NCI-H1417 (cell line): ENCODE results near the gene MEIS2.

Experiments
- DNase-seq, 3 experiments: peaks; one replicate each; lab custom pipeline; 2025; lab: John Stamatoyannopoulos, UW

Gene MEIS2

DNA sequence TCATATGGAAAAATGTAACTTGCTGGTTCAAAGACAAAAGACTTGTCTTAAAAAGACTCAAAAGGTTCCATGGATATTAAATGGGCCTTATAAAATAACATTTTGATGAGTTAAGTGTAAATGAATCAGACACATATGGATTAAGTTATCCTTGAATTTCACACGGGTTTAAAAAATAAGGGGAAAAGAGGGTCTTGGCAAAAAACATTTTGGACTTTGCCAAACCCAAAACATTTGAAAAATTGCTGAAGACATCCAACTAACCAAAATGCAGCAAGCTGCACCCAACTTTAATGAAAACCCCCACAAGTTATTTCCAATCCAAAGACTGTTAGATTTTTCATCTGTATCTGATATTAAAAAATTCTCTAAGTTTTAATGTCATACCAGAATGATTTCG, 200.7 kb downstream of the MEIS2 start:
- no peak for DNase-seq

DNA sequence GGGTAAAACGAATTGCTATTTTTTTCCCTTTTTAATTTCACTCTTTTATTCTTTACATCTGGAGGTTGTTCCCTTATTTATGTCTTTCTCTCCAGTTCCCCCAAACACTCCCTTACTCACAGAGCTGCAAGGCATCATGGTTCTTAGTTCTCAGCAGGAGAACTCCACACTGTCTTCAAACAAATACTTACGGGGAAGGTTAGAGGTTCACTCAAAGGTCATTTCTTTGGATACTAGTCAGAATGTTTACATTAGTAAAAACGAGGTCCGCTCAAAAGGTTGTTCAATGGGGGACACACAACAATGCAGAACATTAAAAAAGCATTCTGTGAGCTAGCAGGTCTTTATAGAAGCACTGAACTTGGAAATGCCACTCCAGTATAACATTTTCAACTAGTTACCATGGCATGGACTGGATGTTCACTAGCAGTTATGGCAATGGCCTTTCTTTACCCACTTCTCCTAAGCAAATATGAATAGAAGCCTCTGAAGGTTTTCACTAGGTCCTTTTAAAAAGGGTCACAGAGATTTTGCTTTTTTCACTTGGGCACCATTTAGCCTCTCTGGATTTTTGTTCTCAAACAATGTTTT, 201.7 kb downstream of the MEIS2 start:
- DNase-seq = peak in 1 of 3 experiments; percentile 26

DNA sequence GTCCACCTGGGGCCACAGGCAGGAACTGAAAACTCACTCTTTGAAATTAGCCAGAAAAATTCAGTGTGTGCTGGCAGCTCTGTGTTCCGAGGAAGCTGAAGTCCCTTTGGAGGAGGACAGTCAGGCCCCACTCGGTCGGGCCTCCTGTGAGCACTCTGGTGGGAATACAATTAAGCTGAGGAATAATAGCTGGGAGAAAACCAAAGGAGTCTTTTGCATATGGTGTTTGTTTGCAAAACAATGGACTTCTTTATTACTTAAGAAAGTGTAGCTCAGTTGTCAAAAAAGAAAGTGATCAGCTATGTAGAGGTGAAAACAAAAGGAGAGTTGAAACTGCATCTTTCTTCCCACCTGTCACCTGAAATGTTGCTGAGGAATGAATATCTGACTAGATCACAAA, 202.5 kb downstream of the MEIS2 start:
- DNase-seq = no peak

DNA sequence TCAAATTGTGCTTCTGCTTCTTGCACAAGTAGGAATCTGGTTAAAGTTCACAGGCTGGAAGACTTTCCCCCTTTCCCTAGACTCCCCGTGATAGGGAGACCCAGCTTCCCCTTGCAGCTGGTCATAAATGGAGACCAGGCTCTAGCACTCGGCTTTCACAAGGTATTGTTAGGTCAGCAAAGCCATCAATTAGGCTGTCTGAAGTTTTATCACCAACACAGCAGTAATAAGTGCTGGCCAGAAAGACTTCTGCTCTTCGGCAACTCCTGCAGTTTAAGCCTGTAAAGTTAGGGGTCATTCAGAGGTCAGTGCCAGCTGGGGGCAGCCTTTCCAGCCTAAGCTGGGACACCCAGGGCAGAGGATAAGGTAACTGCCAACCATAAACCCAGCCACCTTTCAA, 203.4 kb downstream of the MEIS2 start:
- DNase-seq = peak in 2 of 3 experiments; percentile 51 to 69

GRCh38 chr15:36894075-36894474, 206.3 kb downstream of the MEIS2 start:
- DNase-seq = no peak

DNA sequence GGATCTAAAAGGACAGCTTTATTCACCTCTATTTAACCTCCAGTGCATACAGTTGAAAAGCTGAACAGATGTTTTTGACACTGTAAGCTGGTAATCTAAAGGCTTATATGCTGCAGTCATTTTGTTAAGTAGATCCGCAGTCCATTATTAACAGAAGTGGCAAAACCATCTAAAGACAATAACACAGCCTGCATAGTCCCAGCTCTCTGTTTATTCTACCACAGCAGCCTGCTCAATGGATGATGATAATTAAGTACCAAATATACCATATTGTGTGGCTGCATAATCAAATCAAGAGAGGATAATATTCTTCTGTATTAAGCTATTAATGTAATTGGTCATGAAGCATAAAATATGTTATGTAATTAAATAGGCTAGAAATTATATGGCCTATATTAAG, 207.1 kb downstream of the MEIS2 start:
- peak in 2 of 3 experiments; percentile 61 to 91 for DNase-seq

- DNase-seq = peak in 2 of 3 experiments; percentile 66 to 81
These were observed 212.0 kb downstream of the MEIS2 start for GRCh38 chr15:36888011-36888992.

DNA sequence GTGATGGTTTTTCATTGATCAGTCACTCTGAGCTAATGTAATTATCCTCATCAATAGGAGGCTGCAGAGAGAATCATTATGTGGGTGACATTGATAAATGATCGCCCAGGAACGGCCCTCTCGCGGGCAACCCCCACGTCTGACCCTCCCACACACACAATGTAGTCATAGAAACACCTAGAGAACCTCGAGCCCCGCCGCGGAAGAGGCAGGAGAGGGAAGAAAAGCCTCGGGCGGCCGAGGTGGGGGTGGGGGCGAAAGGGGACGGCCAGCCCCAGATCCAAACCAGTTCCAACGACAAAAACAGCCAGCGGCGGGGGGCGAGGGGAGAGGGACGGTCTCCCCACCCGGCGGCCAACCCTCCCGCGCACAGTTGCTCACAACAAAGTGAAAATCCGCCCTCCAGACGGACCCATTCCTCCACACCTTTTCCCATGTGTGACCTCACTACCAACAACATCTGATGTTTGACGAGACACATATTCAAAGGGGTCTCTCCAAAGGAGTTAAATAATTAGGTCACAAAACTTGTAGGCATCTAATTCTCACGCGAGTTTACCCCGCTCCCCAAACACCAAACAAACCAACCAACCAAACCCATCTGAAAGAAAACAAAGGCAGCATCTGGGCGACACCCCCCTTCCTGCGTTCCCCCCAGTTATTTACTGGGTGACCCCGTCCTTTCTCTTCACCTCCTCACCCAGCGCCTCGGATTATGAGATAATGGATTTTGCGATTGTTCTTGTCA, 213.0 kb downstream of the MEIS2 start:
- DNase-seq = peak in 2 of 3 experiments; percentile 78 to 92

DNA sequence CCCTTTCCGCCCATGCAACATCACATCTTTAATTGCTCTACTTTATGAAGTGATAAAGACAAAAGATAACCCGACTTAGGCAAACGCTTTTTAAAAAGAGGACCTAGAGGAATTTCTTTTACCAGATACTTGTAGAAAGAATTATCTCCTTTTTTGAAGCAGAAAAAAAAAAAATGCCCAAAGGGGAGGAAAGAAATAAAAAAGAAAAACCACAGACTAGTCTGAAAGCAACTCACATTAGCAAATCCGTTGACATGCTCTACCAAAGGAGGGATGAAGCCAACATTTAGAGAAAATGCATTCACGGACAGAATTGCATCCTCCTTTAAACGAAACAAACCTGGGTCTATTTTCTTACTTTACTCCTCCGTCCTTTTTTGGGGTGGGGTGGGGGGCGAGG, 213.6 kb downstream of the MEIS2 start:
- no peak for DNase-seq

- peak in 1 of 3 experiments; percentile 37 for DNase-seq
These were observed 214.2 kb downstream of the MEIS2 start for GRCh38 chr15:36886191-36886590.

DNA sequence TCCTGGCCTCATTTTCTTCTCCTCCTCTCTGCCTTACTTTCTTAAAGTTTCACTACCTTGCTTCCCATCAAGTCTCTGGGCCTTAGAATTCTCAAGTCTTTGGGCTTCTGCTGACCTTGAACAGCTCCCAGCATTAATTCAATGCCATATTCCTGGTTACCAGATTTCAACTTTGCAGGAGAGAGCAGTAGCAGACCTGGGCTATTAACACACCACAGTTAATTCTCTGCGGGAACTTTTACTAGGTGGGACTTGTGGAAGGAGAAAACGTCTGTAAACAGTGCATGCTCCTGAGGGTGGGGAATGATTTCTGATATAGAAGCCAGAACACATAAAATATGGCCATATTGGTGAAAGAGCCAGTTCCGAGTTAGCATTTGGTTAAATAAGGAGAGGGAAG, 214.6 kb downstream of the MEIS2 start:
- peak in 1 of 3 experiments; percentile 34 for DNase-seq

- peak in 2 of 3 experiments; percentile 13 to 37 for DNase-seq
These were observed 215.3 kb downstream of the MEIS2 start for GRCh38 chr15:36884936-36885635.

- DNase-seq = peak in 1 of 3 experiments; percentile 73
These were observed 215.9 kb downstream of the MEIS2 start for GRCh38 chr15:36884518-36884875.

GRCh38 chr15:36883713-36884517, 216.4 kb downstream of the MEIS2 start:
- DNase-seq = peak; percentile 73 to 93 (median 79)

- DNase-seq = no peak
These were observed 217.7 kb downstream of the MEIS2 start for GRCh38 chr15:36882487-36883131.

DNA sequence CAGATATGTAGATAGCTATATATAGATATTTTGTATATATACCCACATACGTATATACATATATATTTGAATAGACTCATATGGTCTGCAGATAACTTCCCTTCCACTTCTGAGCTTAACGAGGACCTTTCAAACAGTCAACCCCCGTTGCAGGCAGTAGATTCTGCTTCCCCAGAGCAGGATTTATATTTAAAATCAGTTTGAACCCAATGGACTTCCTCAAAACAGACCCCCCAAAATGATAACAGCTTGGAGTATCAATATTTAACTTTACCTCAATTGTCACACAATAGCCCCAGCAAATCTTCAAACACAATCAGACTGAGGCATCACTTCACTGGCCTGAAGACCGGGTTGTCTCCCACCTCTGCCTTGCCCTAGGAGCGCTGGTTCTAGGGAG, 218.3 kb downstream of the MEIS2 start:
- DNase-seq = peak in 1 of 3 experiments; percentile 43

DNA sequence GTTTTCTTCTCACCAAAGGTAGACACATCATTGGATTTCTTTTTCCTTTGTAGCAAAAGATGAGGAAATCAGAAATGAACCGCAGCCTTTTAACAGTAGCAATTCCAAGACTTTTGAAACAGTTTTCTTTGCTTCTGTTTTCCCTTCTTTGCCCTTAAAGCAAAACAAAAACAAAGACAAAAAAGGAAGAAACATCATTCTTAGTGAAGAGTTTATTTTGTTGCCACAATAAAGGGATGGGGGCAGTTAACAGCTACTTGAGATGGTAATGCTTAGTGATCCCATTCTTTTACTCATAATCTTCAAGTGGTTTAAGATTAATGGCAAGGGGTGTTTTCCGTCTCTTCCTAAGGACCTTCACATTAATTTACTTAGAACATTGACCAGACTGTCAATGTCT, 218.8 kb downstream of the MEIS2 start:
- DNase-seq = peak in 1 of 3 experiments; percentile 49

DNA sequence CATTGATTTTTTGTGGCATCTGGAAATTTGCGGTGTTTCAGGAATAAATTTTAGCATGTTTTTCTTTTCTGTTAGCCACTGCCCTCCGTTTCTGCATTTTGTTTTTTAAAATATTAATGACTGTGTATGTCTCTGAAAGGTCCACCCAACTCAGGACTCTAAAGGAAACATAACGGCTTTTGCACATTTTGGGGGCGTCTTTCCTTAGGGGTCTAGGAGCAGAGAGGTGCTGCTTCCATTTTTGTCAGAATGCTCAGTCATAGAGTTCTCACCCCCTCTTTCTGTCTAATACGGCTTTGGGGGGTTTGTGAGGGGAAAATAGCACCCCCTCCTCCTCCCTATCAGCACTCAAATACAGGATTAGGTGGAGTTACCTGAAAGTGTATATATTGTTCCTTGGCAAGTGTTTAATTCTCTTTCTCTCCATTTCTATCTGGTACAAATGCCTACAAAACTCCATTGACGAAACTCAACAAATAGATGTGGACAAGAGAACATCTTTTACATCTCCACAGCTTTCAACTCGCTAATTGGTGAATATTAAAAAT, 219.4 kb downstream of the MEIS2 start:
- DNase-seq = peak in 1 of 3 experiments; percentile 56

DNA sequence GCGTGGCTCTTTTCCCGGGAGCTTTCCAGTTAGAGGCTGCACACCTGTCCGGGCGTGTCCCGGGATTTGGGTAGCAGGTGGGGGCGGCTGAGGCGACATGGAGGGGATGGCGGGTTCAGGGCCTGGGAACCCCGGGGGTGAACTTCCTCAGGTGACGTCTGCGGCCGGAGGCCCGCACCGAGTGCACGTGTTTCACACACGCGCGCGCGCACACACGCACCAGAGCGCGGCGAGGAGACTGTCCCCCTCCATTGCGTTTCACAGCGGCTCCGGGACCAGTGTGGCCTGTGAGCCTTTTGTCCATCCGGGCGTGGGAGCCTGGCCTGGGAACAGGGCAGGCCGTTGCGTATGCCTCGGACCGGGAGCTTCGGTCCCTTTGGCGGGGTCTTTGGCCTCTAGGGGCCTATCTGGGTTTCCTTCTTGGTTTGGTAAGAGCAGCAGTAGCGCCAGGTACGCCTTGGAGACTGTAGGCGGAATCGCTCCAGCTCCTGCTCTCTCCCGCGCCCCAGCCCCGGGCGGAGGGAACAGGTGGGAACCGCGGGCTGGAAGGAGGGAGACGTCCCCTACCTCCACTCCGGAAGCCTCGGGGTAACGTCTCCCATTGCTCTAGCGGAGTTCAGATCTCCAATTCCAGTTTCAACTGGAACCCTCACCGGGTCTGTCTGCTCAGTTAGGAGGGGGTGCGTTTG, 220.0 kb downstream of the MEIS2 start:
- peak in 2 of 3 experiments; percentile 90 to 92 for DNase-seq
